GM23248 (cell line): ENCODE data around the gene PHF21A.

Experiments used
- EZH2 ChIP-seq: fragments of 200-600 bp; sonication (generic); IDR thresholded peaks from 2 replicates; pipeline ENCODE4 v1.6.1; 2018; ENCODE audit warnings: antibody characterized with exemption, mild to moderate bottlenecking; ENCODE audit not compliant: insufficient read depth, poor library complexity, severe bottlenecking
- EZH2phosphoT487 ChIP-seq: fragments of 200-600 bp; sonication (generic); IDR thresholded peaks from 2 replicates; pipeline ENCODE4 v1.6.1; 2018; ENCODE audit warnings: antibody characterized with exemption, moderate library complexity, mild to moderate bottlenecking, low read depth; ENCODE audit not compliant: insufficient read depth

- no peak for TF ChIP-seq EZH2phosphoT487
- no peak for TF ChIP-seq EZH2
These were observed 50.2 kb downstream of the PHF21A start for GRCh38 chr11:46071091-46071490.
